ENCODE data around the gene SLC25A31. TPM values are rescaled to one million over a fixed set of nuclear protein-coding genes. Genes with fewer than 3 reads are reported as not detected.

Gene SLC25A31
- total RNA-seq, 1 donor from 2014 or later = not detected

DNA sequence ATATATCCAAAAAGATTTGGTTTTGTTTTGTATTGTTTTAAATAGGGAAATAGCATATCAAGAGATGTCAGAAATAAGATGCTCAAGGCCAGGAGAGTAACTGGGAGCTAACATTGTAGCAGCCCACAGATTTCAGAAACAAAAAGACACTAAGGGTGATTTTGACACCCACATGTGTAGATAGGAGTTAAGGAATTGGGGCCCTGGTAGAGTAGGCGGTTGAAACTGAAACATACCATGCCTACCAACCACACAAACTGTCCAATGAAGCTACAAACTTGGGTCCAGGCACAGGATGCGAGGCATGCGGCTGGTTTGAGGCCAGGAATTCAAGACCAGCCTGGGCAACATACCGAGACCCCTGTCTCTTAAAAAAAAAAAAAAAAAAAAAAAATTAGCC is 45.6 kb downstream of the SLC25A31 start:
- DNase-seq (no peak), ATAC-seq (no peak)
- intact Hi-C loops (cut with micrococcal nuclease) = no loop called here

DNA sequence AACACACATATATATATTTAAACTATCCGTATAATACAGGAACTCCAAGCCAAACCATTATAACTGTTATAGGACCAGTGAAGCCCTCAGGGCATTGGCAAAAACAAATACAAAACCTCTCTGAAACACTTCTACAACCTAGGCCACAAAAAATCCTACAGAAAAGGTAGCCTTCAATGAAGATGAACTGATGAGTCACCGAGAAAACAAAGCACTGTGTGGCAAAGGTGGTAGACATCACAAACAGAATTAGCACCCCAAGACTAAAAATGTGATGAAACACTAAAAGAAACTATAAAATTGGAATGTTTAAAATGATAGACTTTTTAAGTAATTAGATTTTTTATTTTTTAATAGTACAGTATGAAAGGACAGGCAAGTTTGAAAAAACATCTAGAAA is 46.4 kb downstream of the SLC25A31 start:
- no peak for DNase-seq
- no peak for ATAC-seq
- intact Hi-C loops (cut with micrococcal nuclease) = no loop called here

DNA sequence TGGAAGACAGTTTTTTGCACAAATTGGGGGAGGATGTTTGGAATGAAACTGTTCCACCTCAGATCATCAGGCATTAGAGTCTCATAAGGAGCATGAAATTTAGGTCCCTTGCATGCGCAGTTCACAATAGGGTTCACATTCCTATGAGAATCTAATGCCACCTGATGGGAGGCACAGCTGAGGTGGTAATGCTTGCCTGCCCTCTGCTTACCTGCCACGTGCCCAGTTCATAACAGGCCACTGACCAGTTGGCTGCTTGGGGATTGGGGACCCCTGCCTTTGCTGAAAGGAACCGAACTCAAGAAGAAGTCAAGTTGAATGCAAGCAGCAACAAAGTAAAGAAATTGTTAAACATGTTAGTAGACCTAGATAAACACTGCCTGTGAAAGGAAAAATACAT is 47.3 kb downstream of the SLC25A31 start:
- intact Hi-C loops (cut with micrococcal nuclease) = no loop called here
- ATAC-seq (no peak), DNase-seq (no peak)

DNA sequence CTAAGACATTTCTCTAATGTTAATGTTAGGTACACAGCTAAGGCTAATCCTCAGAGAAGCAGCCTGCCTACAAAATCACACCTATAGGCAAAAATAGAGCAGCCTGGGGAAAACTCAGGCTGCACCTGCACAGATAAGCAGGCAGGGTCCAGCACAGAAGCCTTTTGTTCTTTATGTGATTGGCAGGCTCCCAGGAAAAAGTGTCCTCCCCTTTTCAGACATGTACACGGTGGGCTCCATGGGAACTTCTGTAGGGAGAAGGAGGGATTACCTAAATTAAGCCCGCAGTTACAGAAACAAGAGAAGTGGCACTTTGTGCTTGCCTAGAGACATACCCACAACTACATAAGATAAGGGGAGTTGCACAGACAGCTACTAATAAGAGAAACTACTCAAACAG is 47.9 kb downstream of the SLC25A31 start:
- intact Hi-C loops (cut with micrococcal nuclease) = no loop called here
- DNase-seq = no peak
- no peak for ATAC-seq

DNA sequence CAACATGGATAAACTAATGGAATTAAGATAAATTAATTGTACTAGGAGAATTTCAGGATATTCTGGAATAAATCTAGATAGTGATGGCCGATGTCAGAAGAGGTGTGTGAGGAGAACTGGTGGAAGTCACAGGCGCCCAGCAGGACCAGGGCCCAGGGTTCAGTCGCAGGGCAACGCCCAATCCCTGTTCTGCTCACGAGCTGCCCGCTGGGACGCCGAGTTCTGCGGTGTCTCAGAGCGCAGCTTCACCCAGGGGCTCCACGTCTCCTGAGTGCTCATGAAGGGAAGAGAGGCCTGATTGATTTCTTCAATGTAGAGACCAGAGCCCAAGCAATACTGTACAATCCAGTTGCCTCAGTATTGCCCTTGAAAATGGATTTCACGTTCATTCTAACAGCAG is 50.4 kb downstream of the SLC25A31 start:
- no peak for ATAC-seq
- DNase-seq = no peak
- intact Hi-C loops (cut with micrococcal nuclease) = no loop called here

DNA sequence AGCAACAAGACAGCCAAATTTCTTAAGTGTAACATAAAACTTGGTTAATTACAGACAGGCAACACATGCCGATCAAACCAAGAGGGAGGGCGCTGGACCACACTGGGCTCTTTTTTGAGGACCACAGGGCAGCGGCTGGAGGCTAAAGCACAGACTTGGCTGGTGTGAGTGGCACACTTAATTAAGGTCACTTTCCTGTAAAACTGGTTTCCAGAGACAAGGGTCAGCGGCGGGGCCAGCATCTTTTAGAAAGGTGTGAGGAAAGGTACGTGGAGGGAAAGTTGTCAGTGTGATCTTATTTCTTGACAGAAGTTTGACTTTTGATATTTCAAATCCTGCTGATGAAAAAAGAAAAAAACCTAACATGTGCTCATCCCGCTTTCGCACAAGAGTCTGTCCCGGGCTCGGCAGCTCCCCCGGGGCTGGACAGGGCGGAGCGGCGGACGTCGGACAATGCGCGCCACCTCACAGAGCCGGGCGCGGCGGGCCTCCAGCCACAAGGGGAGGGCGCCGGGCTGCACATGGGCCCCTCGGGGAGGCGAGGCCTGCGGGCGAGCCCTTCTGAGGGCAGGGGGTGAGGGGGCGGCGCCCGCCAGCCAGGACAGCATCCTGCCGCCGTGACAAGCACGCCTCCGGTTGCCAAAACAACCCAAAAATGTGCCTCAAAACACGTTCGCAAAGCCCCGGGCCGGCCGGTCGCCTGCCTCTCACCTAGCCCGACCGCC is 51.3 kb downstream of the SLC25A31 start:
- intact Hi-C loops (cut with micrococcal nuclease) = no loop called here

DNA sequence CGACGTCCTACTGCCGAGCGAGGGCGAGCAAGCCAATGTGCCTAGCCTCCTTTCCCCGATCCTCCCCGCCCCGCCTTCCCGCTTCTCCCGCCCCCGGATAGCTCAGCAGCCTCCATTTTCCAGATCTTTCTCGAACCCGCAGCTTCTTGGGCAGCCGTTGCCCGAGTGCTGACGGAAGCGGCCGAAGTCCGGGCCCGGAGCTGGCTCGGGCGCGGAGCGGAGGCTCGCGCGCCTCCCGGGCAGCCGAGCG is 51.8 kb downstream of the SLC25A31 start:
- DNase-seq (peak; percentile 92), ATAC-seq (peak; percentile 97)
- intact Hi-C loops (cut with micrococcal nuclease) = no loop called here

More for the DNA sequence above, 51.3 kb downstream of the SLC25A31 start:
- ATAC-seq (peak; percentile 72), DNase-seq (peak; percentile 79)

DNA sequence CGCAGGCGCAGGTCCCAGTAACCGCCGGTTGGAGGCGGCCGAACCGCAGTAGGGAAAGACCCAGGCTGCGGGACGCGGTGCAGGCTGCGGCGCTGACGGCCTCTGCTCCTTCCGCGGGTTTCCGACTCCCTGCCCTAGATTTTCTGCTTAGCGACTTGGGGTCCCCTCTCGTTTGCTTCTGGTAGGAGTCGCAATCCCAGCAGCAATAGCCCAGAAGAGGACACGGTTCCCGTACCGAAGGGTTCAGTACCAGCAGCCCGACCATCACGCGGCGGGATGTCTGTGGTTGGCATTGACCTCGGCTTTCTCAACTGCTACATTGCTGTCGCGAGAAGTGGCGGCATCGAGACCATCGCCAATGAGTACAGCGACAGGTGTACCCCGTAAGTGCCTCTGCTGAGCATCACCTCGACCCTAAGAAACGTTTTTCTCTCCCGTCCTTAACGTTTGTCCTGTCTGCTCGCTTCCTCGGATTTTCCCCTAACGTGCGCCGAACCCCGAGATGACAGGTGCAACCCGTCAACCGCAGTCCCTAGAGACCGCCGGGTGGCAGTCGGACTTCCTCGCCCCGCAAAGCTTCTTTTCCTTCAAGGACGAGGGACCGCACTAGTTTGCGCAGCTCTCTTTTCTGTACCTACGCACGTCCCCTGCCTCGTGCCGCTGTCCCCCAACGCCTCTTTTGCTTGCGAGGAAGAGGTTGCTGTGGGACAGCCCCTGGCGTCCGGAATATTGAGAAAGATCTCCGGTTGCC is 52.2 kb downstream of the SLC25A31 start, which contains the start of gene HSPA4L:
Gene HSPA4L (plus strand): TSS at position 48 of the 751 bp plus-strand sequence. CDS start 229 bp downstream, at position 277.
- peak; percentile 57 for ATAC-seq
- intact Hi-C loops (cut with micrococcal nuclease) = no loop called here
- DNase-seq = no peak

DNA sequence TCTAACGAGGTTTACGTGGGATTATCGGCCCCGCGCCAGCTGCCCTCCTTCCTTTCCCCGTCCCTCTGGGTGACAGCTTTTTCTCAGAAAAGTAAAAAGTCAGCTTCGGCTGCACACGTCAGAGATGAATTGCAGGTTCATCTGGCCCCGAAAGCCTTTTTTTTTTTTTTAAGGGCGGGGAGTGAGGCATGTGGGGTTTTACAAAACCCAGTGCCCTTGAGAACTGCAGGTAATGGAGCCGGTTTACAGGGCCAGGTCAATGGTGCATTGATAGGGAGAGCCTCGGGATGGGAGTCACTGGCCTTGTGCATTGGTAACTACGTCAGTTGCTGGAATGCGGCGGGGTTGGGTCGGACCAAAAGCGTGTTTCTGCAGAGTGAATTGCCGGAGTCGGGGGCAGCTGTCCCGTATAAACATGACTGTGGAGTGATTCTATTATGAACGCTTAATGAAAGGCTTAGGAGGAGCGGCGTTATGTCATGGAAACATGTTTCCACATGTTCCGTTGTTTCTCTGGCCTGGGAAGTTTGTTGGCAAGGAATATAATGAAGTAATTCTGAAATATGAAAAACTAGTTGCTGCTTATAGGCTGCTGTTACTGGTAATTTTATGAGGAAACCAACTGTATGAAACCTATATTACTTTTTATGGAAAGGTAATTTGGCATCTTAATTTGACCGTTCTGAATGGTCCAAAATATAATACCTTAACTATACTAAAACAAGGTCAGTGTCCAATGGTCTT is 53.0 kb downstream of the SLC25A31 start:
- ATAC-seq = peak; percentile 65
- peak; percentile 70 for DNase-seq
- intact Hi-C loops (cut with micrococcal nuclease) = no loop called here

DNA sequence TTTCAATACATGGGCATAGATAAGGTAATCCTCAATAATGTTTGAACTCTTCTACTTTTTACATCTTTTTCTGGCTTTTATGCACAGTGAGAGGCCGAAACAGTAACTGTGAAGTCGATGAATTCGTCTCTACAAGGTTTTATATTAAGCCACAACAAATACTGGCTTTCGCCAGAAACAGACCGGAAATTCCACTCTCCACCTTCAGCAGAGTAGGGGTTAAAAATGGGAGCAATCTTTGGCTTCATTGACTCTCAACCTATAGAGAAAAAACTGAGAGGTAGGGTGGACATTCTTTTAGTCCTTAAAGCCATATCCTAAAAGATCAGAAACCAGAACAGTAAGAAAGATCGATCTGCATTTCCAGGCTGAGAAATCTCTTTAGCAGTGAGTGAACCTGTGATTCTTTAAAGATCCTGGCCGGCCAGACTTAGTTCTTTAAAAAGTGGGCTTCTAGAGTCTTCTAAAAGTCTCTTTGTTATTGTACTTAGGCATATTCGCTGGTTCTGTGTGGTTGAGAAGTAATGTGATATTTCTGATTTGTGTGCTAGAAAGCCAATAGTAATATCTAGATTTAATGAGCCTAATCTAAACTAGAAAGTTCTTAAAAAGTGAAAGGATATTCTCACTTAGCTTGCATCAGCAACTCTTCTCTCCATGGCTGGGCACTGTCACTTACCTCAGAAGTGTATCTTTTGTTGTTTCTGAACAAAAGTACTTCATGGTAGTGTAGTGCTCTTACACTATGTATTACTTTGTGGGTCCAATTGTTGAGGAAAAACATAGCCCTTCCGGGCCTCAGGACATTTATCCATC is 54.0 kb downstream of the SLC25A31 start:
- ATAC-seq = no peak
- intact Hi-C loops (cut with micrococcal nuclease) = no loop called here
- DNase-seq = no peak

DNA sequence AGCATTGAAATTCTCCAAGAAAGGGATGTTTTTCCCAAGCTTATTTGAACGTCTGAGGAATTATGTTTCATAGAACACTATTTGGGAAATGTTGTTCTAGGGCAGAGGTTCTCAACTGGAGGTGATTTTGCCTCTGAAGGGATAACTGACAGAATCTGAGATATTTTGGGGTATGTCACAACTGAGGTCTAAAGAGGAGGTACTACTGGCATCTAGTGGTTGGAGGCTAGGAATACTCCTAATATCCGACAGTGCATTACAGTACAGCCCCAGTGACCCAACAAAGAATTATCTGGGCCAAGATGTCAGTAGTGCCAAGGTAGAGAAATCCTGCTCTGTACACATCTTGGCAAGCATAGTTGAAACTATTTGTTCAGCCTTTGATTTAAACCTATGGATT is 58.3 kb downstream of the SLC25A31 start:
- intact Hi-C loops (cut with micrococcal nuclease) = no loop called here
- ATAC-seq = no peak
- no peak for DNase-seq

DNA sequence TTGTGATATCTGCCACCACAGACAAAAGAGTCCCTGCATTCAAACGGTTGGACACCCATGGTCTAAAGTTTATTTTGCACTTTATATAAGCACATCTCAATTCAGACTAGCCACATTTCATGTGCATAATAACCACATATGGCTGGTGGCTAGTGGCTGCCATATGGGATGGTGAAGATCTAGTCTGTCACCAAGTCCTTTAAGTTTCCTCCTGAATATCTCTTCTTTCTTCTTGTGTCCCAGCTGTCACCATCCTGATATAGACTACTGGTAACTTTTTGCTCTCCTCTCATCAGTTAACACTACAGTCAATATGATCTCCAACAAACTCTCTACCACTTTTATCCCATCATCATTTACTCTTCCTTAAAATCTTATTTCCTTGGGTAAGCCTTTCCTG is 61.2 kb downstream of the SLC25A31 start:
- intact Hi-C loops (cut with micrococcal nuclease) = no loop called here
- ATAC-seq (no peak), DNase-seq (no peak)

DNA sequence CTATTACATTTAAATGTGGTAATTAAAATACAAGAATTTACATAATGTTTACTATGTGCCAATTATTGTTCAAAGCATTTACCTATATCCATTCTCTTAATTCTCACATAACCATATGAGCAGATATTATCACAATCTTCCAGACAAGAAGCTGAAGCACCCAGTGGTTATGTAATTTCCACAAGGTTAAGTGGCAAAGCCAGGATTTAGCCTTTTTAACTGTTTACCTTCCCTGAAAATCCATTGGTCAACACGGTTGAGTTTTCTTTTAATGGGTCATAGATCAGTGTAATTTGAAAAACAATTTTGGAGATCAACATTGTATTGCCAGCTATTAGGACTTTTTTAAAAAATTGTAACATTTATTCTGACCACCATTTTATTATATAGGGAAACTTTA is 63.3 kb downstream of the SLC25A31 start:
- ATAC-seq (no peak), DNase-seq (no peak)
- intact Hi-C loops (cut with micrococcal nuclease) = no loop called here

DNA sequence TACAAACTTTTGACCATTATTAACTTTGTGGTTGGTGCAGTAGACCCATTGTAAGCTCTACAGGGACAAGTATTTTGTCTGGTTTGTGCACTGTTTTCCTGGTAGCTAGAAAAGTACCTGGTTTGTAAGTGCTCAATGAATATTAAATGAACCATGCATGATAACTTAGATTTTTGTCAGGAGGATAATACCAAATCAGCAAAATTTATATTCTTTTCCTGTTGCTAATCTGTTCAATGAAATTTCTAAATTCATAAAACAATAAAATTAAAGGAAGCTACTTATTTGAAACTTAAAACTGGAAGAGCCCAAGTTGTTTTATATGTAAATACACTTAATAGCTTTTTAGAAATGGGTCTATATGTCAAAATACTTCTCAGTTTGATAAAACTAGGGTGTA is 69.5 kb downstream of the SLC25A31 start:
- no peak for ATAC-seq
- DNase-seq = no peak
- intact Hi-C loops (cut with micrococcal nuclease) = no loop called here

DNA sequence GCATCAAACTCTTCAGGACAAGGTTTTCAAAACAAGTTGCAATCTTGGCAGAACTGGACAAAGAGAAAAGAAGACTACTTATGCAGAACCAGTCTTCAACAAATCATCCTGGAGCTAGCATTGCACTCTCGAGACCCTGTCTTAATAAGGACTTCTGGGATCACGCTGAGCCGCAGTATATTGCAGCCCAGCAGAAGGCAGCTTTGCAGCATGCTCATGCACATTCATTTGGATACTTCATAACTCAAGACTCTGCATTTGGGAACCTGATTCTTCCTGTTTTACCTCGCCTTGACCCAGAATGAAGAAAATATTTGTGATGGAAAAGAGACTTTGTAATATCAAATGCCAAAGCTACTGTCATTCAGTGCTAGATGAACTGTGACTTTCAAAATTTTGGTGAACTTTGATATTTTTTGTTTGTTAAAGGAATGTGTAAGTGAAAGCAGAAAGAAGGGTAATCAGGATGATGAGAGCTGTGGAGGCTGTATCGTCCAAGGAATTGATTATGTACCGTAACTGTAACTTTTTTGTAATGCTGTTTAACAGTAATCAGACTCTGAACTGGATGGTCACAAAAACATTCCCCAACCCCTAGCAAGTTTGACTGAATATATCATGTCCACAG is 79.1 kb downstream of the SLC25A31 start:
- no peak for DNase-seq
- intact Hi-C loops (cut with micrococcal nuclease) = no loop called here
- no peak for ATAC-seq

DNA sequence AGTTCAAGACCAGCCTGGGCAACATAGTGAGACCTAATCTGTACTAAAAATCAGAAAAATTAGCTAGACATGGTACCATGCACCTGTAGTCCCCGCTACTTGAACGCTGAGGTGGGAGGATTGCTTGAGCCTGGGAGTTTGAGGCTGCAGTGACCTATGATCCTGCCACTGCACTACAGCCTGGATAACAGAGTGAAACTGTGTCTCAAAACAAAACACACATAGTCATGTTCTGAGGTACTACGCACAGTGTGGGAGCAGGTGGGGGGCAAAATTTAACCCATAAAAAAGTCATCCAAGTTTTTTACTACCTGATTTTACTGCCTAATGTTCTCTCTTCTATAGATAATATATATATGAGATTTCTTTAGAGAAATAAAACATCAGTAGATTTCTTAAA is 80.4 kb downstream of the SLC25A31 start:
- ATAC-seq (no peak), DNase-seq (no peak)
- intact Hi-C loops (cut with micrococcal nuclease) = no loop called here

DNA sequence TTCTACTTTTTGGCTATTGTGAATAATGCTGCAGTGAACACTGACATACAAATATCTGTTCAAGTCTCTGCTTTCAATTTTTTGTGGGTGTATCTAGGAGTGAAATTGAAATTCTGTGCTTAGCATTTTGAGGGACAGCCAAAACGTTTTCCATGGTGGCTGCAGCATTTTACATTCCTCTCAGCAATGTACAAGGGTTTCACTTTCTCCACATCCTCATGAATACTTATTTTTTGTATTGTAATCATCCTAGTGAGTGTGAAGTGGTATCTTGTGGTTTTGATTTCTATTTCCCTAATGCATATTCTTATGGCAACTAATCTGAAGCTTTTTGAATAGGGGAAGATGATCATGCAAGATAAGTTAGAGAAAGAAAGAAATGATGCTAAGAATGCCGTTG is 92.2 kb downstream of the SLC25A31 start:
- DNase-seq (no peak), ATAC-seq (no peak)
- intact Hi-C loops (cut with micrococcal nuclease) = no loop called here
